MCF 10A (cell line): ENCODE data around the gene RERE. TPM values are rescaled to one million over a fixed set of nuclear protein-coding genes. Genes with fewer than 3 reads are reported as not detected.

Experiments
- BruUV-seq: library from RNA; stranded (reverse); fragments of 400-500 nt; replicated peaks from 2 replicates; lab custom pipeline; 2021; lab: Mats Ljungman, UMichigan
- CTCF ChIA-PET: fragments of 300-600 bp; sonication (Branson Sonifier 250); formaldehyde crosslinking; extraction: SDS; loops from one replicate; lab custom pipeline; 2021; ENCODE audit warnings: antibody characterized with exemption, inconsistent platforms; lab: Yijun Ruan, JAX
- POLR2A ChIA-PET: fragments of 300-600, 350-650 bp; sonication (Branson Sonifier 250); formaldehyde crosslinking; extraction: SDS; loops from one replicate; lab custom pipeline; 2020; ENCODE audit warnings: antibody characterized with exemption, inconsistent platforms; lab: Yijun Ruan, JAX
- DNase-seq: peaks from one replicate; pipeline ENCODE4 v3.0.0-alpha.2; 2018; ENCODE audit not compliant: unreplicated experiment
- H3K27ac Mint-ChIP-seq: one replicate; pipeline ENCODE4 v1.8.0; 2022; ENCODE audit warnings: mild to moderate bottlenecking, low read depth, mixed read lengths; ENCODE audit not compliant: unreplicated experiment
- H3K27me3 Mint-ChIP-seq: one replicate; pipeline ENCODE4 v1.8.0; 2022; ENCODE audit warnings: mixed read lengths; ENCODE audit not compliant: insufficient read depth, unreplicated experiment
- H3K36me3 Mint-ChIP-seq: one replicate; pipeline ENCODE4 v1.8.0; 2022; ENCODE audit warnings: mild to moderate bottlenecking, moderate library complexity, mixed read lengths; ENCODE audit not compliant: insufficient read depth, unreplicated experiment
- H3K4me1 Mint-ChIP-seq: one replicate; pipeline ENCODE4 v1.8.0; 2022; ENCODE audit warnings: mixed read lengths; ENCODE audit not compliant: insufficient read depth, unreplicated experiment
- H3K4me3 Mint-ChIP-seq: one replicate; pipeline ENCODE4 v1.8.0; 2022; ENCODE audit warnings: mild to moderate bottlenecking, moderate library complexity, mixed read lengths; ENCODE audit not compliant: unreplicated experiment
- H3K9me3 Mint-ChIP-seq: one replicate; pipeline ENCODE4 v1.8.0; 2022; ENCODE audit warnings: mixed read lengths; ENCODE audit not compliant: unreplicated experiment
- CTCF ChIP-seq: fragments of 200-600 bp; IDR thresholded peaks from one replicate; pipeline ENCODE4 v1.8.0; 2022; ENCODE audit warnings: antibody characterized with exemption, mild to moderate bottlenecking; ENCODE audit not compliant: unreplicated experiment
- intact Hi-C: fragments of 100-400 bp; cut with micrococcal nuclease; formaldehyde crosslinking; loops from 2 replicates; pipeline ENCODE4 v1.14.1; 2022
- total RNA-seq: library from RNA; stranded (reverse); gene quantifications from 2 replicates; pipeline ENCODE4 v1.2.3, GENCODE V29; 2022

The RERE gene
- total RNA-seq, 1 experiment from 2014 or later: 48.4 TPM

GRCh38 chr1:8790987-8791386 lies 26.5 kb downstream of the RERE start:
- Mint-ChIP-seq H3K36me3 (peaks cover 6% of the 10 kb centered on the region), H3K27ac (no peak overlapping the region), H3K27me3 (no peaks in the 10 kb centered on the region), H3K4me3 (no peak overlapping the region), H3K9me3 (no peaks in the 10 kb centered on the region), H3K4me1 (peaks cover 20% of the 10 kb centered on the region)
- BruUV-seq: no TSS peak
- no peak for TF ChIP-seq CTCF
- no peak for DNase-seq
- ChIA-PET POLR2A (interaction anchor here (1.5 kb wide), 1 partner anchor 27 kb away, joined by 4 read pairs; the partner anchor contains the start of gene RERE), CTCF (interaction anchor here (1.4 kb wide), 1 partner anchor 58 kb away, joined by 5 read pairs; no protein-coding TSS in a partner anchor)
- intact Hi-C loops: no loop called here

GRCh38 chr1:8790478-8790877 lies 27.0 kb downstream of the RERE start:
- Mint-ChIP-seq H3K9me3 (no peaks in the 10 kb centered on the region), H3K36me3 (peaks cover 6% of the 10 kb centered on the region), H3K4me3 (no peak overlapping the region), H3K27me3 (no peaks in the 10 kb centered on the region), H3K27ac (no peak overlapping the region), H3K4me1 (peaks cover 20% of the 10 kb centered on the region)
- no peak for DNase-seq
- ChIA-PET CTCF (interaction anchor here (0.6 to 1.4 kb wide), 3 partner anchors 58 to 775 kb away, joined by 3 to 5 read pairs (median 3); no protein-coding TSS in a partner anchor), POLR2A (interaction anchor here (0.6 kb wide), 1 partner anchor 128 kb away, joined by 3 read pairs; no protein-coding TSS in a partner anchor)
- no TSS peak for BruUV-seq
- intact Hi-C loops: no loop called here
- TF ChIP-seq CTCF: no peak

- H3K4me3 Mint-ChIP-seq: no peak overlapping the region
- intact Hi-C loops: no loop called here
Observed at GRCh38 chr1:8789314-8790214, 27.9 kb downstream of the RERE start.

More at GRCh38 chr1:8789314-8790214, 27.9 kb downstream of the RERE start:
- POLR2A ChIA-PET: interaction anchor here (0.7 to 1.4 kb wide), 2 partner anchors 22 to 23 kb away, joined by 3 to 4 read pairs; no protein-coding TSS in a partner anchor
- no peak for DNase-seq
- Mint-ChIP-seq H3K4me1 (peaks cover 20% of the 10 kb centered on the region), H3K27me3 (no peaks in the 10 kb centered on the region), H3K27ac (peak overlapping the region; percentile 33), H3K36me3 (peaks cover 6% of the 10 kb centered on the region), H3K9me3 (no peaks in the 10 kb centered on the region)
- no peak for TF ChIP-seq CTCF
- BruUV-seq: no TSS peak
- CTCF ChIA-PET: interaction anchor here (0.7 to 1.4 kb wide), 4 partner anchors 22 to 774 kb away, joined by 3 to 5 read pairs (median 3); no protein-coding TSS in a partner anchor
